ENCODE results near the gene MAP6D1. TPM values are rescaled to one million over a fixed set of nuclear protein-coding genes. Genes with fewer than 3 reads are reported as not detected.

The MAP6D1 gene
- total RNA-seq, 8 experiments from 2014 or later, result 1.2 to 4.4 (median 2.1) TPM; not detected in 1

Other genes with a start within 250 kb of the MAP6D1 start
- 100 to 1,000 TPM in 3 of 8 experiments, 10 to 100 TPM in 5; 56.9 to 220 (median 92.6) TPM for gene KLHL24, start 190.0 kb downstream of the MAP6D1 start, total RNA-seq
- 10 to 100 TPM; 33.9 to 98.9 (median 44.2) TPM for gene YEATS2, start 127.8 kb downstream of the MAP6D1 start, total RNA-seq
- gene PARL, start 59.3 kb upstream of the MAP6D1 start, total RNA-seq, result 10 to 100 TPM; 33.7 to 68.8 (median 47.3) TPM
- gene ABCC5, start 192.3 kb upstream of the MAP6D1 start, total RNA-seq, result 10 to 100 TPM; 25.7 to 93.7 (median 36.4) TPM
- not detected for gene HTR3D, start 206.2 kb upstream of the MAP6D1 start, total RNA-seq
- not detected for gene HTR3C, start 227.5 kb upstream of the MAP6D1 start, total RNA-seq

All from motor neuron (in vitro differentiated cells).